K562 (cell line): ENCODE results near the gene DUS4L. TPM values are rescaled to one million over a fixed set of nuclear protein-coding genes. Genes with fewer than 3 reads are reported as not detected.
A peak's percentile ranks its signal among the peaks of the same experiment; 100 is the strongest.

ENCODE experiments used
- ARID2 ChIP-seq: fragments of 450-650 bp; IDR thresholded peaks from 2 replicates; pipeline ENCODE4 v1.6.1; 2017; ENCODE audit warnings: antibody characterized with exemption, mild to moderate bottlenecking
- ATF6 ChIP-seq: sonication (generic); formaldehyde crosslinking; IDR thresholded peaks from 2 replicates; pipeline ENCODE4 v1.4.0; 2020; ENCODE audit warnings: mild to moderate bottlenecking, missing genetic modification reagents
- CBFB ChIP-seq: sonication (generic); formaldehyde crosslinking; IDR thresholded peaks from 2 replicates; pipeline ENCODE4 v1.4.0; 2020; ENCODE audit warnings: mild to moderate bottlenecking, missing genetic modification reagents
- DDX20 ChIP-seq: fragments of 450-650 bp; IDR thresholded peaks from 2 replicates; pipeline ENCODE4 v1.6.1; 2016; ENCODE audit warnings: missing genetic modification characterization, low read depth, mild to moderate bottlenecking, missing compliant biosample characterization, moderate library complexity
- ELF2 ChIP-seq: fragments of 250-450 bp; sonication (Bioruptor Pico); IDR thresholded peaks from 2 replicates; pipeline ENCODE4 v1.5.0; 2021; ENCODE audit warnings: mild to moderate bottlenecking
- ETV1 ChIP-seq: fragments of 450-650 bp; conservative IDR thresholded peaks from 2 replicates; pipeline ENCODE4 v1.6.1; 2016; ENCODE audit warnings: missing genetic modification characterization, control low read depth, low read depth, missing compliant biosample characterization
- HNRNPK ChIP-seq: fragments of 200-400 bp; formaldehyde crosslinking; IDR thresholded peaks from one replicate; pipeline ENCODE4 v1.6.1; 2018; ENCODE audit warnings: mild to moderate bottlenecking, low read depth, low read length; ENCODE audit not compliant: poor library complexity, severe bottlenecking
- LARP7 ChIP-seq: fragments of 450-650 bp; IDR thresholded peaks from 2 replicates; pipeline ENCODE4 v1.6.1; 2016
- MEIS2 ChIP-seq: fragments of 450-650 bp; IDR thresholded peaks from 2 replicates; pipeline ENCODE4 v1.6.1; 2014; ENCODE audit warnings: mild to moderate bottlenecking; ENCODE audit not compliant: partially characterized antibody
- NRF1 ChIP-seq, 2 experiments: fragments of 450-650 bp; IDR thresholded peaks in 1 of 2; conservative IDR thresholded peaks in 1 of 2; 2 replicates each; pipeline ENCODE4 v1.6.1; 2014; ENCODE audit warnings: mild to moderate bottlenecking in 2 of 2
- SMAD4 ChIP-seq: fragments of 250-450 bp; sonication (Bioruptor Pico); conservative IDR thresholded peaks from 2 replicates; pipeline ENCODE4 v1.8.0; 2021; ENCODE audit warnings: inconsistent platforms, mild to moderate bottlenecking, moderate library complexity
- TCF7 ChIP-seq: sonication (generic); IDR thresholded peaks from 2 replicates; pipeline ENCODE4 v1.6.1; 2016; ENCODE audit warnings: antibody characterized with exemption, borderline replicate concordance
- ZNF184 ChIP-seq: sonication (generic); formaldehyde crosslinking; IDR thresholded peaks from 2 replicates; pipeline ENCODE4 v1.5.0; 2020; ENCODE audit warnings: missing genetic modification reagents
- ZNF785 ChIP-seq: fragments of 250-450 bp; sonication (Bioruptor Pico); IDR thresholded peaks from 2 replicates; pipeline ENCODE4 v1.4.0; 2020; ENCODE audit warnings: mild to moderate bottlenecking
- polyA plus RNA-seq, 8 experiments: library from polyadenylated mRNA; depleted of rRNA in 4 of 8; stranded (reverse) in 5 of 8; unstranded in 3 of 8; fragments of >200 nt; fragmentation: Nextera tagmentation in 2 of 8; fragmentation: Illumina TruSeq in 1 of 8; extraction: Ambion mirVana in 2 of 8; extraction: Trizol in 1 of 8; gene quantifications; 2 replicates each; pipeline versions ENCODE4 v1.2.1 to v1.2.3, GENCODE V29; 2011 to 2014; ENCODE audit warnings: inconsistent platforms in 1 of 8, missing spikeins in 1 of 8
- total RNA-seq, 7 experiments: library from RNA; depleted of rRNA in 6 of 7; stranded (reverse); fragments of >200 nt in 6 of 7; fragmentation: Illumina TruSeq in 2 of 7; extraction: Trizol in 2 of 7; gene quantifications; 2 replicates each; pipeline versions ENCODE4 v1.2.1 to v1.2.3, GENCODE V29; 2011 to 2021; ENCODE audit warnings: low replicate concordance in 1 of 7
- TF ChIP-seq, protein P1 (sequence below), 2 experiments: fragments of 450-650 bp; conservative IDR thresholded peaks; 2 replicates each; pipeline ENCODE4 v1.6.1; 2017; ENCODE audit warnings: mild to moderate bottlenecking in 2 of 2, moderate library complexity in 2 of 2
- TF ChIP-seq, protein P2 (sequence below): fragments of 450-650 bp; IDR thresholded peaks from 2 replicates; pipeline ENCODE4 v1.6.1; 2016; ENCODE audit warnings: low read depth

Gene DUS4L
- total and polyA plus RNA-seq, 9 of the 15 experiments (the other 6 are each of a cell fraction or from before 2014, with no cell fraction given): 12.2 to 33.6 (median 28.6) TPM

GRCh38 chr7:107563775-107564552, at the start of gene DUS4L, which contains the start of gene COG5 (continued):
- peak; percentile 85; the same call in 1 of the 2 replicates for TF ChIP-seq ATF6 (CRISPR knock-in tag)
- no peak for TF ChIP-seq ELF2 (CRISPR knock-in tag)
- no peak for TF ChIP-seq ZNF785 (CRISPR knock-in tag)
- no peak for TF ChIP-seq ARID2
- no peak; the same call in 1 of the 2 replicates for TF ChIP-seq ETV1
- peak; percentile 38 to 51; a peak in 3 of 4 replicates for TF ChIP-seq NRF1 (conservative IDR thresholded peaks at IDR 0.05 in 1 of 2, IDR thresholded peaks at IDR 0.05 in 1 of 2)
- TF ChIP-seq, protein P1, sequence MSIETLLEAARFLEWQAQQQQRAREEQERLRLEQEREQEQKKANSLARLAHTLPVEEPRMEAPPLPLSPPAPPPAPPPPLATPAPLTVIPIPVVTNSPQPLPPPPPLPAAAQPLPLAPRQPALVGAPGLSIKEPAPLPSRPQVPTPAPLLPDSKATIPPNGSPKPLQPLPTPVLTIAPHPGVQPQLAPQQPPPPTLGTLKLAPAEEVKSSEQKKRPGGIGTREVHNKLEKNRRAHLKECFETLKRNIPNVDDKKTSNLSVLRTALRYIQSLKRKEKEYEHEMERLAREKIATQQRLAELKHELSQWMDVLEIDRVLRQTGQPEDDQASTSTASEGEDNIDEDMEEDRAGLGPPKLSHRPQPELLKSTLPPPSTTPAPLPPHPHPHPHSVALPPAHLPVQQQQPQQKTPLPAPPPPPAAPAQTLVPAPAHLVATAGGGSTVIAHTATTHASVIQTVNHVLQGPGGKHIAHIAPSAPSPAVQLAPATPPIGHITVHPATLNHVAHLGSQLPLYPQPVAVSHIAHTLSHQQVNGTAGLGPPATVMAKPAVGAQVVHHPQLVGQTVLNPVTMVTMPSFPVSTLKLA (conservative IDR thresholded peaks at IDR 0.05): peak; percentile 54 to 85
- peak; percentile 18 for TF ChIP-seq MEIS2
- TF ChIP-seq, protein P2, sequence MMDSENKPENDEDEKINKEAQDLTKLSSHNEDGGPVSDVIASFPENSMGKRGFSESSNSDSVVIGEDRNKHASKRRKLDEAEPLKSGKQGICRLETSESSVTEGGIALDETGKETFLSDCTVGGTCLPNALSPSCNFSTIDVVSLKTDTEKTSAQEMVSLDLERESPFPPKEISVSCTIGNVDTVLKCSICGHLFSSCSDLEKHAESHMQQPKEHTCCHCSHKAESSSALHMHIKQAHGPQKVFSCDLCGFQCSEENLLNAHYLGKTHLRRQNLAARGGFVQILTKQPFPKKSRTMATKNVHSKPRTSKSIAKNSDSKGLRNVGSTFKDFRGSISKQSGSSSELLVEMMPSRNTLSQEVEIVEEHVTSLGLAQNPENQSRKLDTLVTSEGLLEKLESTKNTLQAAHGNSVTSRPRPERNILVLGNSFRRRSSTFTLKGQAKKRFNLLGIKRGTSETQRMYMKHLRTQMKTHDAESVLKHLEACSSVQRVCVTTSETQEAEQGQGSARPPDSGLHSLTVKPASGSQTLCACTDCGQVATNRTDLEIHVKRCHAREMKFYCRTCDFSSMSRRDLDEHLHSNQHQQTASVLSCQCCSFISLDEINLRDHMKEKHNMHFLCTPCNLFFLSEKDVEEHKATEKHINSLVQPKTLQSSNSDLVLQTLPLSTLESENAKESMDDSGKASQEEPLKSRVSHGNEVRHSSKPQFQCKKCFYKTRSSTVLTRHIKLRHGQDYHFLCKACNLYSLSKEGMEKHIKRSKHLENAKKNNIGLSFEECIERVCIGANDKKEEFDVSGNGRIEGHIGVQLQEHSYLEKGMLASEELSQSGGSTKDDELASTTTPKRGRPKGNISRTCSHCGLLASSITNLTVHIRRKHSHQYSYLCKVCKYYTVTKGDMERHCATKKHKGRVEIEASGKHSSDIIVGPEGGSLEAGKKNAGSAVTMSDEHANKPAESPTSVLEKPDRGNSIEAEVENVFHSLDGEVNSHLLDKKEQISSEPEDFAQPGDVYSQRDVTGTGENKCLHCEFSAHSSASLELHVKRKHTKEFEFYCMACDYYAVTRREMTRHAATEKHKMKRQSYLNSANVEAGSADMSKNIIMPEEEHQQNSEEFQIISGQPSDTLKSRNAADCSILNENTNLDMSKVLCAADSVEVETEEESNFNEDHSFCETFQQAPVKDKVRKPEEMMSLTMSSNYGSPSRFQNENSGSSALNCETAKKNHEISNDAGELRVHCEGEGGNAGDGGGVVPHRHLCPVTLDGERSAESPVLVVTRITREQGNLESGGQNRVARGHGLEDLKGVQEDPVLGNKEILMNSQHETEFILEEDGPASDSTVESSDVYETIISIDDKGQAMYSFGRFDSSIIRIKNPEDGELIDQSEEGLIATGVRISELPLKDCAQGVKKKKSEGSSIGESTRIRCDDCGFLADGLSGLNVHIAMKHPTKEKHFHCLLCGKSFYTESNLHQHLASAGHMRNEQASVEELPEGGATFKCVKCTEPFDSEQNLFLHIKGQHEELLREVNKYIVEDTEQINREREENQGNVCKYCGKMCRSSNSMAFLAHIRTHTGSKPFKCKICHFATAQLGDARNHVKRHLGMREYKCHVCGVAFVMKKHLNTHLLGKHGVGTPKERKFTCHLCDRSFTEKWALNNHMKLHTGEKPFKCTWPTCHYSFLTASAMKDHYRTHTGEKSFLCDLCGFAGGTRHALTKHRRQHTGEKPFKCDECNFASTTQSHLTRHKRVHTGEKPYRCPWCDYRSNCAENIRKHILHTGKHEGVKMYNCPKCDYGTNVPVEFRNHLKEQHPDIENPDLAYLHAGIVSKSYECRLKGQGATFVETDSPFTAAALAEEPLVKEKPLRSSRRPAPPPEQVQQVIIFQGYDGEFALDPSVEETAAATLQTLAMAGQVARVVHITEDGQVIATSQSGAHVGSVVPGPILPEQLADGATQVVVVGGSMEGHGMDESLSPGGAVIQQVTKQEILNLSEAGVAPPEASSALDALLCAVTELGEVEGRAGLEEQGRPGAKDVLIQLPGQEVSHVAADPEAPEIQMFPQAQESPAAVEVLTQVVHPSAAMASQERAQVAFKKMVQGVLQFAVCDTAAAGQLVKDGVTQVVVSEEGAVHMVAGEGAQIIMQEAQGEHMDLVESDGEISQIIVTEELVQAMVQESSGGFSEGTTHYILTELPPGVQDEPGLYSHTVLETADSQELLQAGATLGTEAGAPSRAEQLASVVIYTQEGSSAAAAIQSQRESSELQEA: no peak
- TF ChIP-seq TCF7: peak; percentile 49; the same call in 1 of the 2 replicates
- peak; percentile 41; the same call in 1 of the 2 replicates for TF ChIP-seq CBFB
- no peak for TF ChIP-seq LARP7
- no peak for TF ChIP-seq HNRNPK
- TF ChIP-seq SMAD4 (CRISPR knock-in tag): no peak
- no peak for TF ChIP-seq ZNF184
- TF ChIP-seq DDX20: 0 out of 2 replicates have a peak, but pooled peaks have one; percentile 27
